GM12865 (cell line): ENCODE results near the gene LARGE1.

Source experiments
- DNase-seq: peaks from one replicate; pipeline ENCODE4 v3.0.0; 2010; ENCODE audit warnings: low read depth
- H3K4me3 ChIP-seq: 2 replicates; pipeline ENCODE4 v1.5.1; 2011; ENCODE audit warnings: mild to moderate bottlenecking, low read depth, low read length, control low read depth
- CTCF ChIP-seq: IDR thresholded peaks from 2 replicates; pipeline ENCODE4 v1.5.1; 2011; ENCODE audit warnings: low read length, control low read depth, low read depth, inconsistent platforms; ENCODE audit not compliant: insufficient read depth; ENCODE audit errors: missing control alignments

Gene LARGE1

GRCh38 chr22:33519071-33519973 is 401.0 kb downstream of the LARGE1 start:
- H3K4me3 ChIP-seq: no peak overlapping the region
- peak; percentile 55 for TF ChIP-seq CTCF
- DNase-seq: peak; percentile 86

DNA sequence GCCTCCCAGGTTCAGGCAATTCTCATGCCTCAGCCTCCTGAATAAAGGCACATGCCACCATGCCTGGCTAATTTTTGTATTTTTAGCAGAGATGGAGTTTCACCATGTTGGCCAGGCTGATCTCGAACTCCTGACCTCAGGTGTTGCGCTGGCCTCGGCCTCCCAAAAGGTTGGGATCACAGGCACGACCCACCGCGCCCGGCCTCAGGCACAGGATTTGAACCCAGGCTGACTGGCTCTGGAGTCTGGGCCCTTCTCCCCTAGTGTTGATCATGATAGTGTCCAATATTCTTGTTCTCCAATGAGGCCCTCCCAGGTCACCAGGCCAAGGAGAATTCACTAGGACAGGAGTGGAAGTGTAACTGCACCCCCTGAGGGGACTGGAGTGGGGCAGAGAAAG is 401.9 kb downstream of the LARGE1 start:
- no peak for TF ChIP-seq CTCF
- no peak for DNase-seq
- H3K4me3 ChIP-seq: no peak overlapping the region

- no peak for DNase-seq
Measured at GRCh38 chr22:33515795-33516194, 404.5 kb downstream of the LARGE1 start.

GRCh38 chr22:33513388-33514338 is 406.6 kb downstream of the LARGE1 start:
- TF ChIP-seq CTCF: no peak
- H3K4me3 ChIP-seq: no peak overlapping the region
- no peak for DNase-seq

More at GRCh38 chr22:33515795-33516194, 404.5 kb downstream of the LARGE1 start:
- TF ChIP-seq CTCF: no peak
- no peak overlapping the region for H3K4me3 ChIP-seq

GRCh38 chr22:33512908-33513307 is 407.4 kb downstream of the LARGE1 start:
- DNase-seq: no peak
- no peak overlapping the region for H3K4me3 ChIP-seq
- no peak for TF ChIP-seq CTCF

DNA sequence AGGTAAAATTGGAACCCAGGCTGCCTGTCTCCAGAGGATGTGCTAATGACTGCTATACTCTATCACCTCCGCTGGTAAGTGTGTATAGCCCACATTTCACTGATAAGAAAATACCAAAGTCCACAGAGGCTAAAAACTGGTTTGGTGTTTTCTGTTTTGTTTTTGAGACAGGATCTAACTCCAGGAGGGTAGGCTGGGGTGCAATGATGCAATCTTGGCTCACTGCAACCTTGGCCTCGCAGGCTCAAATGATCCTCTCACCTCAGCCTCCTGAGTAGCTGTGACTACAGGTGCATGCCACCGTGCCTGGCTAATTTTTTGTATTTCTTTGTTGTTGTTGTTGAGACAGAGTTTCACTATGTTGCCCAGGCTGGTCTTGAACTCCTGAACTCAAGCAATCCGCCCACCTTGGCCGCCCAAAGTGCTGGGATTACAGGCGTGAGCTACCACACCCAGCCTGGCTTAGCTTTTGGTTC is 409.8 kb downstream of the LARGE1 start:
- H3K4me3 ChIP-seq: no peak overlapping the region
- no peak for TF ChIP-seq CTCF
- no peak for DNase-seq
